Fibroblast of peridontal ligament (primary cell): ENCODE measurements around the gene MCAM.

Source experiments
- DNase-seq: peaks from one replicate; pipeline ENCODE4 v3.0.0-alpha.2; 2010; ENCODE audit errors: extremely low read depth

Gene MCAM

GRCh38 chr11:119306373-119306890 is 10.5 kb downstream of the MCAM start:
- DNase-seq = peak; percentile 87

- no peak for DNase-seq
Measured at GRCh38 chr11:119305556-119306372, 11.2 kb downstream of the MCAM start.

- no peak for DNase-seq
Measured at GRCh38 chr11:119303227-119303718, 13.7 kb downstream of the MCAM start.

- DNase-seq = no peak
Measured at GRCh38 chr11:119300198-119300964, 16.5 kb downstream of the MCAM start.

- no peak for DNase-seq
Measured at GRCh38 chr11:119299416-119299815, 17.5 kb downstream of the MCAM start.

- DNase-seq = no peak
Measured at GRCh38 chr11:119298726-119299125, 18.2 kb downstream of the MCAM start.

GRCh38 chr11:119297938-119298337 is 19.0 kb downstream of the MCAM start:
- DNase-seq = no peak

GRCh38 chr11:119295178-119295577 is 21.8 kb downstream of the MCAM start:
- DNase-seq = peak; percentile 33

GRCh38 chr11:119293461-119293860 is 23.5 kb downstream of the MCAM start:
- DNase-seq = no peak

- no peak for DNase-seq
Measured at GRCh38 chr11:119290894-119291497, 25.9 kb downstream of the MCAM start.

- no peak for DNase-seq
Measured at GRCh38 chr11:119288219-119288618, 28.7 kb downstream of the MCAM start.

GRCh38 chr11:119285431-119285830 is 31.5 kb downstream of the MCAM start:
- DNase-seq = no peak

GRCh38 chr11:119284344-119285157 is 32.4 kb downstream of the MCAM start:
- DNase-seq = peak; percentile 69

- no peak for DNase-seq
Measured at GRCh38 chr11:119282495-119282894, 34.4 kb downstream of the MCAM start.

GRCh38 chr11:119277660-119278059 is 39.3 kb downstream of the MCAM start:
- DNase-seq = no peak

- DNase-seq = no peak
Measured at GRCh38 chr11:119273721-119274120, 43.2 kb downstream of the MCAM start.

- DNase-seq = no peak
Measured at GRCh38 chr11:119267645-119268044, 49.3 kb downstream of the MCAM start.

GRCh38 chr11:119266517-119267255 is 50.2 kb downstream of the MCAM start:
- DNase-seq = peak; percentile 20

- DNase-seq = no peak
Measured at GRCh38 chr11:119266063-119266462, 50.9 kb downstream of the MCAM start.

GRCh38 chr11:119263352-119263940 is 53.5 kb downstream of the MCAM start:
- DNase-seq = peak; percentile 17
